ENCODE results near the gene NDUFC2. TPM values are rescaled to one million over a fixed set of nuclear protein-coding genes. Genes with fewer than 3 reads are reported as not detected.
A peak's percentile ranks its signal among the peaks of the same experiment; 100 is the strongest.

Gene NDUFC2
- total and polyA plus RNA-seq, 2 of the 13 experiments (the other 11 are each of a cell fraction or from before 2014, with no cell fraction given), result 256 to 363 TPM

- TF ChIP-seq CERS6 (CRISPR knock-in tag; IDR thresholded peaks at IDR 0.05), result no peak
- TF ChIP-seq ZNF879 (CRISPR knock-in tag; IDR thresholded peaks at IDR 0.05), result no peak
- no peak for TF ChIP-seq HOXA7 (CRISPR knock-in tag; IDR thresholded peaks at IDR 0.05)
- TF ChIP-seq SNAPC5 (CRISPR knock-in tag; IDR thresholded peaks at IDR 0.05; ENCODE audit: borderline replicate concordance), result no peak
- no peak for TF ChIP-seq CHD4 (IDR thresholded peaks at IDR 0.05; ENCODE audit: borderline replicate concordance, low read length)
- TF ChIP-seq SALL1 (CRISPR knock-in tag; IDR thresholded peaks at IDR 0.05), result peak; percentile 70
- no peak for TF ChIP-seq ZNF253 (CRISPR knock-in tag; IDR thresholded peaks at IDR 0.05; ENCODE audit: borderline replicate concordance)
- TF ChIP-seq NFE2L2 (IDR thresholded peaks at IDR 0.05; ENCODE audit: low read length), result 0 out of 2 replicates have a peak, but pooled peaks have one; percentile 16
- TF ChIP-seq XRCC5 (optimal IDR thresholded peaks at IDR 0.05; ENCODE audit: low read length), result no peak
- no peak for TF ChIP-seq ZNF318 (CRISPR knock-in tag; IDR thresholded peaks at IDR 0.05)
- no peak for TF ChIP-seq TRIM22 (IDR thresholded peaks at IDR 0.05)
- no peak for TF ChIP-seq GLI4 (CRISPR knock-in tag; IDR thresholded peaks at IDR 0.05; ENCODE audit: borderline replicate concordance)
- TF ChIP-seq ZNF335 (CRISPR knock-in tag; IDR thresholded peaks at IDR 0.05), result no peak
- no peak for TF ChIP-seq ZBTB37 (CRISPR knock-in tag; IDR thresholded peaks at IDR 0.05)
- TF ChIP-seq NR2F6 (IDR thresholded peaks at IDR 0.05), result peak; percentile 59
- peak; percentile 69 for TF ChIP-seq NR2F6 (CRISPR knock-in tag; IDR thresholded peaks at IDR 0.05)
These were observed 18.4 kb downstream of the NDUFC2 start (continued) for GRCh38 chr11:78061088-78061920.
